GM12872 (cell line): ENCODE measurements around the gene RHPN2.

Experiments used
- CTCF ChIP-seq: IDR thresholded peaks from 3 replicates; pipeline ENCODE4 v1.5.1; 2011; ENCODE audit warnings: low read depth, mild to moderate bottlenecking, low read length, moderate library complexity; ENCODE audit not compliant: insufficient read depth

Gene RHPN2

GRCh38 chr19:32971012-32971595, 93.6 kb downstream of the RHPN2 start:
- no peak for TF ChIP-seq CTCF

- TF ChIP-seq CTCF: no peak
These were observed 95.1 kb downstream of the RHPN2 start for GRCh38 chr19:32969549-32969948.

GRCh38 chr19:32966750-32967149, 97.9 kb downstream of the RHPN2 start:
- no peak for TF ChIP-seq CTCF

GRCh38 chr19:32945260-32945659, 119.4 kb downstream of the RHPN2 start:
- TF ChIP-seq CTCF: no peak

- TF ChIP-seq CTCF: no peak
These were observed 128.6 kb downstream of the RHPN2 start for GRCh38 chr19:32936065-32936464.

- TF ChIP-seq CTCF: no peak
These were observed 129.1 kb downstream of the RHPN2 start for GRCh38 chr19:32935629-32936028.

- no peak for TF ChIP-seq CTCF
These were observed 131.1 kb downstream of the RHPN2 start for GRCh38 chr19:32933571-32933970.

GRCh38 chr19:32930567-32930966, 134.1 kb downstream of the RHPN2 start:
- no peak for TF ChIP-seq CTCF
